Endothelial cell of coronary artery (primary cell): ENCODE results near the gene SNX4. TPM values are rescaled to one million over a fixed set of nuclear protein-coding genes. Genes with fewer than 3 reads are reported as not detected.

Experiments used
- total RNA-seq: library from RNA; depleted of rRNA; stranded (reverse); fragments of >200 nt; gene quantifications from 2 replicates; pipeline ENCODE4 v1.2.3, GENCODE V29; 2014

SNX4 gene
- 37.4 and 45.4 TPM in 2 replicates for total RNA-seq

GRCh38 chr3:125519678-125520562 is at the start of gene SNX4:
TSS of gene SNX4 (minus strand) at chr3:125520202. CDS start at chr3:125520172, 30 bp downstream.

Other genes starting within 250 kb of the SNX4 start
- gene ZNF148, start 144.9 kb downstream of the SNX4 start, total RNA-seq = 22.9 and 25.4 TPM in 2 replicates
- gene OSBPL11, start 75.3 kb upstream of the SNX4 start, total RNA-seq = 10.4 and 11.4 TPM in 2 replicates